NCI-H1048 (cell line): ENCODE measurements around the gene PKLR.

Experiments
- DNase-seq: peaks from one replicate; lab custom pipeline; 2025; lab: John Stamatoyannopoulos, UW

PKLR gene

GRCh38 chr1:155285063-155285462 lies 16.2 kb downstream of the PKLR start:
- DNase-seq, result no peak

GRCh38 chr1:155284476-155284875 lies 16.8 kb downstream of the PKLR start:
- no peak for DNase-seq

GRCh38 chr1:155282488-155283091 lies 18.6 kb downstream of the PKLR start:
- no peak for DNase-seq

- no peak for DNase-seq
Measured at GRCh38 chr1:155279268-155279667, 22.0 kb downstream of the PKLR start.

GRCh38 chr1:155278689-155279160 lies 22.5 kb downstream of the PKLR start:
- no peak for DNase-seq

DNA sequence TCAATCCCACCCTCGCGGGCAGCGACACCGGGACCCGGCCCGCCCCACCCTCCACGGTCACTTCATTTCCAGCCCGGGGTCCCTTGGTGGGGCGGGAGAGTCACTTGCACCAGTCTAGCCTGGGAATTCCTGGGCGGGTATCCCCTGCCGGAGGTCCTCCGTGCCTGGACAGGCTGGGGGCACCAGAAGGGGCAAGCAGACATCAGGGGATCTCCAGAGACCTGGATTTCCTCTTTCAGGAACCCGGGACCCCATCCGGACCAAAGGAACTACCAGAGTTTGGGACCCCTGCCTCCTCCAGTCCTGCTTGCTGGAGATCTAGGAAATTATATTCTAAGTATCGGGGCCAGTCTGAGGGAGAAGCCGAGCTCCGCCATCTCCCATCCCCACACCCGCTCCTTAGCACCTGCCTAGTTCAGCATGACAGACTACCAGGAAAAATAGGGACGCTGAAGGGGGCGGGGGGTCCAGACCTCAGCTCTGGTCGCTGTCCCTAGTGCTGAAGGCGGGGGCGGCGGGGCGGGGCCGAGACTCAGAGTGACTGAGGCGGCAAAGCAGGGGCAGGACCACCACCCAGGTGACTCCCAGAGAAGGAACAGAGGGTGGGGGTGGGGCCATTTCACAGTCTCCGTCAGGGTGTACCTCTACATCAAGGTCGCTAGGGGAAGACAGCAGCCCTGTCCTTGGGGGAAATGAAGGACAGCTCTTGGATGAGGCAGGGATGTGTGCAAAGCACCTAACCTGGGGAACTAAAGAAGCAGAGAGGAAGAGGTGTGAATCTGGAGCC lies 23.1 kb downstream of the PKLR start:
- DNase-seq, result peak; percentile 55

DNA sequence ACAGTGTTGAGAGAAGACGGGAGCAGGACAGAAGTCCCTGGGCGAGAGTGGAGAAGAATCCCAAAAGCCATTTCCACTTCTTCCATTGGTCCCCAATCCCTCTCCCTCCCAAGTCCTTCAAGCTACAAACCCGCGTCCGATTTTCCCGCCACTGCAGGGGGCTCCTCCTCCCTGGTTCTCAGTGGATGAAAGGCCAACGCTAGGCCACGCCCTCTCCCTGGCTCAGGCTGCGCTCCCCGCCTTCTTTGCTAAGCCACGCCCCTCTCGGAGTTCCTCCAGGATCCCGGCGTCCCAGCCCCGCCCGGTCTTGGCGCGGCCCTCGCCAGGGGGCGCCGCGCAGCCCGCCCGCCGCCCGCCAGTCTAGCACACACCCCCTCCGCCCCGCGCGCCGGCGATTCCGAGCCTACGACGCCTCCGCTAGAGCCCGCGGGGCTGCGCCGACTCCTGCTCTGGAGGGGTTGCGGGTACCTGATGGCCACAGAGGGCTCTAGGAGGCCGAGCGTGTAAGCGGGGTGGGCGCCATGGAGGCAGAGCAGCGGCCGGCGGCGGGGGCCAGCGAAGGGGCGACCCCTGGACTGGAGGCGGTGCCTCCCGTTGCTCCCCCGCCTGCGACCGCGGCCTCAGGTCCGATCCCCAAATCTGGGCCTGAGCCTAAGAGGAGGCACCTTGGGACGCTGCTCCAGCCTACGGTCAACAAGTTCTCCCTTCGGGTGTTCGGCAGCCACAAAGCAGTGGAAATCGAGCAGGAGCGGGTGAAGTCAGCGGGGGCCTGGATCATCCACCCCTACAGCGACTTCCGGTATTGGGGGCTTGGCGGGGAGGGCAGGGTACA lies 24.0 kb downstream of the PKLR start, which contains the start of gene HCN3:
Gene HCN3, plus strand, starts transcription at position 394 of the 832 bp plus-strand sequence. Its CDS starts 128 bp downstream, at position 522.
- DNase-seq, result peak; percentile 99

GRCh38 chr1:155273343-155274245 lies 27.6 kb downstream of the PKLR start, which contains the start of gene CLK2:
Gene CLK2, minus strand, starts transcription at chr1:155273504. Its CDS starts 2,527 bp downstream, at chr1:155270977.
- peak; percentile 99 for DNase-seq

GRCh38 chr1:155272466-155273342 lies 28.5 kb downstream of the PKLR start:
- peak; percentile 56 for DNase-seq

DNA sequence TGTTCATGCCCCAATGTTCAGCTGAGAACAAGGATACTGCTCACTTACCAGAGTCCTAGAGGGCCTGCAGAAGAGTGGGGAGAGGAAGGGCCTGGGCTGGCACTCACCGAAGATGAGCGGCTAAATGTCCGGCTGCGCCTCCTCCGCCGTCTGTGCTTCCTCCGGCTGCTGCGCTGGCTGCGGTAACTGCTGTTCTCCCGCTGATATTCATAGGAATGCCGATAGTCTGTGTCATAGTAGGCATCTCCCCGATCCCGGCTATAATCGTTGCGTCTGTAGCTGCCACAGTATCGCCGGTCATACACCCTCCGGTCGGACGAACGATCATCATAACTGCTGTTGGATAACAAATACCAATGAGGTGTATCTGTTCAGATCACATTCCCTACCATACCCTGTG lies 31.9 kb downstream of the PKLR start:
- DNase-seq, result no peak

DNA sequence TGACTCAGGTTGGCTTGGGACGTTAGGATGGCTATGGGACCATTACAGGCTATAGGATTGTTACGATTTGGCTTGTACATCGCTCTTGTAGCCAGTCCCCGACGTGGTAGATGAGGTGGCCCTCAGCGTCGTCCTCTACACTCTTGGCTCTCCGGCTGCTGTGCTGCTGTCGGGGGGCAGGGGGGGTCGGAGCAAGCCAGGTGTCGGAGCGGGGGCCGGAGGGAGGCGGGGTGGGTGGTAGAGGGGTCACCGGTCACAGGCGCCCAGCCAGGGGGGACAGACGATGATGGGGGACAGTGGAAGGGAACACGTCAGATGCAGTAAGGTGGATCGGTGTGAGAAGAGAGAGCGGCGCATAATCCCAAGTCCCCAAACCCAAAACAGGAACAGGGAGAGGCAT lies 32.6 kb downstream of the PKLR start:
- DNase-seq, result no peak

GRCh38 chr1:155267373-155267772 lies 33.9 kb downstream of the PKLR start:
- no peak for DNase-seq

DNA sequence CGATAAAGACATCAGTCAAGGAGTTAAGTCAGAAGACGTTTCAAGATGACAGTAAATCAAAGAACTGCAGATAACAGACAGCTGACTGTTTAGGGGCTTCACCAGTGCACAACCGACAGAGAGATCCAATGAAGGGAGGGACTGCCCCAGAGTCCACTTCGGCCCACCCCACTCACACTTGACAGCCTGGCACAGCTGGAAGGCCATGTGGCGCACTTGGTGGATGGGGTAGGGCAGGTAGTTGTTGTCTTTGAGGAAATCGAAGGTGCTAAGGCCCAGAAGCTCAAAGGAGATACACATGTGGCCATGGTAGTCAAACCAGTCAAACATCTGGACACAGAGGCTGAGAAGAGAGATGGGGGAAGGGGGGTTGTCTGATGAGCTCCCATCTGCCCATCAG lies 34.7 kb downstream of the PKLR start:
- no peak for DNase-seq

- no peak for DNase-seq
Measured at GRCh38 chr1:155263067-155263466, 38.2 kb downstream of the PKLR start.

- peak; percentile 99 for DNase-seq
Measured at GRCh38 chr1:155261852-155262673, 39.2 kb downstream of the PKLR start, which contains the start of gene SCAMP3. Gene SCAMP3, minus strand, starts transcription at chr1:155262360. Its CDS starts 209 bp downstream, at chr1:155262151.

- DNase-seq, result no peak
Measured at GRCh38 chr1:155261493-155261851, 39.8 kb downstream of the PKLR start.

DNA sequence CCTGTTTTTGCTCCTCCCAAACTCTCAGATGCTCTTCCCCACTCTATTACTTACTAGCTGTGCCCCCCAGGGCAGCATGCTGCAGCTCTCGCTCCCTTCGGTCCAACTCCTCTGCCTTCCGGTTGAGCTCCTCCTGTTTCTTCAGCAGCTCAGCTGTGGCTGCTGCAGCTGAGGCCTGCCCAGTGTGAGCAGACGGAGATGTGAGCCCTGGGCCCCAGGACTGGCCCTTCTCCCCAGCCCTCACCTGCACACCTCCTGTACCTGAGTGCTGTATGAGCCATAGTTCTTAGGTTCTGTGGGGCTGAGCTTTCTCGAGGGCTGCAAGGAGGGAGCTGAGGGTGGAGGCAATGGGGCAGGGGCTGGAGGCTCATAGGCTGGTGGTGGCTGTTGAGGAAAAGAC lies 41.0 kb downstream of the PKLR start:
- DNase-seq, result no peak

- no peak for DNase-seq
Measured at GRCh38 chr1:155256058-155256852, 45.0 kb downstream of the PKLR start.
